ENCODE data around the gene SLC7A8.

GRCh38 chr14:23209651-23210423 lies 26.4 kb upstream of the SLC7A8 start:
- no peak for TF ChIP-seq CTCF (conservative IDR thresholded peaks at IDR 0.05; ENCODE audit: low read depth, low read length)
- TF ChIP-seq EZH2 (IDR thresholded peaks at IDR 0.05; ENCODE audit: low read length, unreplicated experiment) = no peak

Measured in PC-3 (cell line).